Measurements from ENCODE around the gene PRRX2. TPM values are rescaled to one million over a fixed set of nuclear protein-coding genes. Genes with fewer than 3 reads are reported as not detected.

Gene PRRX2
- total RNA-seq, 1 donor from 2014 or later: 43.7 TPM

- no peak overlapping the region for H3K4me3 ChIP-seq
- peaks cover 41% of the 10 kb centered on the region for H3K4me1 ChIP-seq
- no peak for TF ChIP-seq CTCF (IDR thresholded peaks at IDR 0.05)
- no peak for TF ChIP-seq POLR2AphosphoS5 (IDR thresholded peaks at IDR 0.05; ENCODE audit: insufficient read depth in 1 of 2, low read depth in 1 of 2)
- TF ChIP-seq POLR2A (IDR thresholded peaks at IDR 0.05): no peak
- H3K27me3 ChIP-seq: no peaks in the 10 kb centered on the region
- H3K27ac ChIP-seq: peak overlapping the region; percentile 76
- intact Hi-C loops (cut with DNase I): loop anchor here (10.0 kb wide), 1 partner anchor 590 kb away; no protein-coding TSS in a partner anchor
- no peaks in the 10 kb centered on the region for H3K36me3 ChIP-seq
- H3K9me3 ChIP-seq: no peaks in the 10 kb centered on the region
- DNase-seq (ENCODE audit: extremely low spot score in 2 of 2): no peak
Observed at GRCh38 chr9:129714511-129715061, 49.1 kb downstream of the PRRX2 start.

GRCh38 chr9:129716091-129716490 is 50.6 kb downstream of the PRRX2 start:
- no peak overlapping the region for H3K4me3 ChIP-seq
- DNase-seq (ENCODE audit: extremely low spot score in 2 of 2): no peak
- intact Hi-C loops (cut with DNase I): loop anchor here (10.0 kb wide), 1 partner anchor 591 kb away; no protein-coding TSS in a partner anchor
- TF ChIP-seq CTCF (IDR thresholded peaks at IDR 0.05) (no peak), POLR2A (IDR thresholded peaks at IDR 0.05) (no peak), POLR2AphosphoS5 (IDR thresholded peaks at IDR 0.05; ENCODE audit: insufficient read depth in 1 of 2, low read depth in 1 of 2) (no peak)
- no peaks in the 10 kb centered on the region for H3K36me3 ChIP-seq
- peaks cover 41% of the 10 kb centered on the region for H3K4me1 ChIP-seq
- no peak overlapping the region for H3K27ac ChIP-seq
- no peaks in the 10 kb centered on the region for H3K27me3 ChIP-seq
- no peaks in the 10 kb centered on the region for H3K9me3 ChIP-seq

GRCh38 chr9:129717991-129718390 is 52.5 kb downstream of the PRRX2 start:
- Histone ChIP-seq H3K9me3 (no peaks in the 10 kb centered on the region), H3K36me3 (no peaks in the 10 kb centered on the region), H3K4me3 (no peak overlapping the region), H3K4me1 (peaks cover 25% of the 10 kb centered on the region), H3K27me3 (no peaks in the 10 kb centered on the region), H3K27ac (no peak overlapping the region)
- no peak for DNase-seq (ENCODE audit: extremely low spot score in 2 of 2)
- intact Hi-C loops (cut with DNase I): loop anchor here (10.0 kb wide), 1 partner anchor 593 kb away; no protein-coding TSS in a partner anchor
- TF ChIP-seq POLR2AphosphoS5 (IDR thresholded peaks at IDR 0.05; ENCODE audit: insufficient read depth in 1 of 2, low read depth in 1 of 2): no peak
- TF ChIP-seq POLR2A (IDR thresholded peaks at IDR 0.05): no peak
- no peak for TF ChIP-seq CTCF (IDR thresholded peaks at IDR 0.05)

GRCh38 chr9:129718647-129719046 is 53.2 kb downstream of the PRRX2 start:
- Histone ChIP-seq H3K4me3 (no peak overlapping the region), H3K4me1 (peaks cover 20% of the 10 kb centered on the region), H3K36me3 (no peaks in the 10 kb centered on the region), H3K27ac (no peak overlapping the region), H3K27me3 (no peaks in the 10 kb centered on the region), H3K9me3 (no peaks in the 10 kb centered on the region)
- intact Hi-C loops (cut with DNase I): loop anchor here (10.0 kb wide), 1 partner anchor 594 kb away; no protein-coding TSS in a partner anchor
- TF ChIP-seq POLR2A (IDR thresholded peaks at IDR 0.05) (no peak), POLR2AphosphoS5 (IDR thresholded peaks at IDR 0.05; ENCODE audit: insufficient read depth in 1 of 2, low read depth in 1 of 2) (no peak), CTCF (IDR thresholded peaks at IDR 0.05) (no peak)
- DNase-seq (ENCODE audit: extremely low spot score in 2 of 2): no peak

- Histone ChIP-seq H3K4me3 (no peak overlapping the region), H3K9me3 (no peaks in the 10 kb centered on the region), H3K27ac (no peak overlapping the region), H3K36me3 (no peaks in the 10 kb centered on the region), H3K27me3 (no peaks in the 10 kb centered on the region), H3K4me1 (peaks cover 16% of the 10 kb centered on the region)
- TF ChIP-seq CTCF (IDR thresholded peaks at IDR 0.05) (no peak), POLR2AphosphoS5 (IDR thresholded peaks at IDR 0.05; ENCODE audit: insufficient read depth in 1 of 2, low read depth in 1 of 2) (no peak), POLR2A (IDR thresholded peaks at IDR 0.05) (no peak)
- DNase-seq (ENCODE audit: extremely low spot score in 2 of 2): no peak
- intact Hi-C loops (cut with DNase I): loop anchor here (10.0 kb wide), 1 partner anchor 594 kb away; no protein-coding TSS in a partner anchor
Observed at GRCh38 chr9:129719135-129719534, 53.7 kb downstream of the PRRX2 start.
